ENCODE data around the gene TBL1X.
A peak's percentile ranks its signal among the peaks of the same experiment; 100 is the strongest.
"Not testable (repeated sequence)": the region's sequence is repeated elsewhere in the genome, so short reads cannot be mapped to it uniquely, and the experiment has no call there.

Gene TBL1X

GRCh38 chrX:9443327-9443726 is 21.5 kb upstream of the TBL1X start:
- H3K27ac ChIP-seq = no peak overlapping the region
- TF ChIP-seq, protein P1, sequence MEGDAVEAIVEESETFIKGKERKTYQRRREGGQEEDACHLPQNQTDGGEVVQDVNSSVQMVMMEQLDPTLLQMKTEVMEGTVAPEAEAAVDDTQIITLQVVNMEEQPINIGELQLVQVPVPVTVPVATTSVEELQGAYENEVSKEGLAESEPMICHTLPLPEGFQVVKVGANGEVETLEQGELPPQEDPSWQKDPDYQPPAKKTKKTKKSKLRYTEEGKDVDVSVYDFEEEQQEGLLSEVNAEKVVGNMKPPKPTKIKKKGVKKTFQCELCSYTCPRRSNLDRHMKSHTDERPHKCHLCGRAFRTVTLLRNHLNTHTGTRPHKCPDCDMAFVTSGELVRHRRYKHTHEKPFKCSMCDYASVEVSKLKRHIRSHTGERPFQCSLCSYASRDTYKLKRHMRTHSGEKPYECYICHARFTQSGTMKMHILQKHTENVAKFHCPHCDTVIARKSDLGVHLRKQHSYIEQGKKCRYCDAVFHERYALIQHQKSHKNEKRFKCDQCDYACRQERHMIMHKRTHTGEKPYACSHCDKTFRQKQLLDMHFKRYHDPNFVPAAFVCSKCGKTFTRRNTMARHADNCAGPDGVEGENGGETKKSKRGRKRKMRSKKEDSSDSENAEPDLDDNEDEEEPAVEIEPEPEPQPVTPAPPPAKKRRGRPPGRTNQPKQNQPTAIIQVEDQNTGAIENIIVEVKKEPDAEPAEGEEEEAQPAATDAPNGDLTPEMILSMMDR (conservative IDR thresholded peaks at IDR 0.05) = no peak

- H3K27ac ChIP-seq = no peak overlapping the region
- TF ChIP-seq, protein P1 (conservative IDR thresholded peaks at IDR 0.05) = no peak
Observed at GRCh38 chrX:9447906-9448305, 17.0 kb upstream of the TBL1X start.

DNA sequence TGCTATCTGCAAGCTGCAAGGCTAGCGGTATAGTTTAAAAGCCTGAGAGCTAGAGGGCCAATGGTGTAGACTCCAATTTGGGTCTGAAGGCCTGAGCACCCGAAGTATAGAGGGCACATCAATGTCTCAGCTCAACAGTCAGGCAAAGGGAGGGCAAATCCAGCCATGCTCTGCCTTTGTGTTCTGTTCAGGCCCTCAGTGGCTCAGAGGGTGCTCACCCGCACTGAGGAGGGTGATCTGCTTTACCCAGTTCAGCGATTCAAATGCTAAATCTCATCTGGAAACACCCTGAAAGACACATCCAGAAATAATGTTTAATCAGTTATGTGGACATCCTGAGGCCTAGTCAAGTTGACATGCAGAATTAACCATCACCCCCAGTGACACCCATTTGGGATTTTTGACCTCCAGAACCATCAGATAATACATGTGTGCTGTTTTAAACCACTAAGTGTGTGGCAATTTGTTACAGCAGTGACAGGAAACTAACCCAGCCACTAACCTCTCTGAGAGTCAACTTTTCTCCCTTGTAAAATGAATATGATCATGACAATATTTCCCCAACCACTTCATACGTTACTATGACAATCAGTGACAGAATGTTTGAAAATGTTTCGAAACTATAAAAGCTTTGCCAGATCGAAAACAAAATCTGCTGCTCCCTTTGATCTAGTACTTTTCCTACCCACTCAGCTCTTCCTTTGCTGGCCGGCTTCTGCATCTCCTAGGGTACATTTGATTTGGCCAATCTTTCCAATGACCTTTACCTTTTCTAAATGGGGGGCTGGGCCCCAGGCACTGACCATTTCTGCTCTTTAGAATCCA is 8.4 kb upstream of the TBL1X start:
- TF ChIP-seq, protein P1 (conservative IDR thresholded peaks at IDR 0.05) = no peak
- H3K27ac ChIP-seq = no peak overlapping the region

- not testable (repeated sequence) for H3K27ac ChIP-seq
Observed at GRCh38 chrX:9458034-9458433, 6.8 kb upstream of the TBL1X start.

- H3K27ac ChIP-seq = no peak overlapping the region
Observed at GRCh38 chrX:9458516-9459078, 6.3 kb upstream of the TBL1X start.

DNA sequence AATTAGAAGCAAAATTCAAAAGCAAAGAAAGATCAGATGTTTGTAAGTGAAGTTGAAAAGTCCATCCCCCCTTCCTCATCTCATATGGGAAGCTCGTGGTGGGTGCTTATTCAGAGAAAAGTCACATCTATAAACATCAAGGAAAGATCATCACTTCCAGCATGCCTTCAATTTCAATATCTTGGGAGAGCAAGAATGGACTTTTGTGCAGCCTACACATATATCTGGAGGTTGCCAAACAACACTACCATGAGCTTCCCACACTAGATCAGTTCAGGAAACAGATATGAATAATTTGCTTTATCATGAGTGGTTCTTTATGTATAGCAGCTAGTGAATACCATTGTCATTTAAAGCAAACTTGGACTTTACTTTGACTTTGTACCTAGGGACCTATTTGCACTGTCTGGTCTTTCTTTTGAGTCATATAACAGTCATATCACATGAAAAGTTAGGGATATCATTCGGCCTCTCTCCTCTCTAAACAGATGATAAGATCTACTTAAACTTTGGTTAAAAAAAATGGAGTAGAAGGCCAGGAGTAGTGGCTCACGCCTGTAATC is 5.6 kb upstream of the TBL1X start:
- TF ChIP-seq, protein P1 (conservative IDR thresholded peaks at IDR 0.05) = no peak
- H3K27ac ChIP-seq = no peak overlapping the region

More at GRCh38 chrX:9458516-9459078, 6.3 kb upstream of the TBL1X start:
- TF ChIP-seq, protein P1 (conservative IDR thresholded peaks at IDR 0.05) = no peak

GRCh38 chrX:9461087-9461486 is 3.8 kb upstream of the TBL1X start:
- TF ChIP-seq, protein P1 (conservative IDR thresholded peaks at IDR 0.05) = no peak
- H3K27ac ChIP-seq = no peak overlapping the region

DNA sequence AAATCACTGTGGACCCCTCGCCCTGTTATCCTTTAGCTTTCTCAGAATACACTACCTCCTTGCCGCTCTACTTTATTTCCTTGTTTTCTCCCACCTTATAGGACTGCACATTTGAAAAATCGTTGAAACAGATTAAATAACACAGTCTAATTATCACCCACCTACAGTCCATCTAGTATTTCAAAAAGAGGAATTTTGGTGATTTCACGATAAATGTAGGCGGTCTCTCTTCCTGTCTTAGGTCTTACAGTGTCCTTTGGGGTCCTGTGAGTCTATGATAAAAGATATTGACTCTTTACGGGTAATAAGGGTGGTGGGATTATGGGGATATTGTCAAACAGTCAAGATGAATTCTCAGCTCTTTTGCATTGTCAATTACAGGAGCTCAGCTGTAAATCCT is 2.4 kb upstream of the TBL1X start:
- TF ChIP-seq, protein P1 (conservative IDR thresholded peaks at IDR 0.05) = no peak
- peak overlapping the region; percentile 86; the same call in 1 of the 2 replicates for H3K27ac ChIP-seq

Data from VCaP (cell line).